Esophagus squamous epithelium (tissue), 5 donors: ENCODE measurements around the gene KRT38. TPM values are rescaled to one million over a fixed set of nuclear protein-coding genes. Genes with fewer than 3 reads are reported as not detected.

Experiments used
- DNase-seq: peaks from one replicate; lab custom pipeline; 2025; lab: John Stamatoyannopoulos, UW
- H3K27ac ChIP-seq, 4 donors: fragments of 200-600 bp; sonication (generic); one replicate each; pipeline ENCODE4 v1.5.1; 2016 to 2019; ENCODE audit warnings: mild to moderate bottlenecking in 1 of 4
- H3K27me3 ChIP-seq, 4 donors: fragments of 200-600 bp; sonication (generic); 1 replicate in 3 of 4; 2 replicates in 1 of 4; pipeline versions ENCODE4 v1.5.1 to v1.6.0; 2017 to 2021; ENCODE audit warnings: antibody characterized with exemption in 1 of 4
- H3K36me3 ChIP-seq, 3 donors: fragments of 200-600 bp; sonication (generic); one replicate each; pipeline ENCODE4 v1.5.1; 2016 to 2019
- H3K4me1 ChIP-seq, 3 donors: fragments of 200-600 bp; sonication (generic); one replicate each; pipeline ENCODE4 v1.5.1; 2017 to 2019
- H3K4me3 ChIP-seq, 4 donors: fragments of 200-600 bp; sonication (generic); 1 replicate in 3 of 4; 2 replicates in 1 of 4; pipeline ENCODE4 v1.5.1; 2016 to 2019; ENCODE audit warnings: mild to moderate bottlenecking in 2 of 4, moderate library complexity in 1 of 4
- H3K9me3 ChIP-seq, 3 donors: fragments of 200-600 bp; sonication (generic); one replicate each; pipeline ENCODE4 v1.5.1; 2016 to 2019
- POLR2A ChIP-seq, 4 donors: fragments of 450-650 bp; IDR thresholded peaks; one replicate each; pipeline ENCODE4 v1.6.1; 2017; ENCODE audit warnings: antibody characterized with exemption in 4 of 4, mild to moderate bottlenecking in 4 of 4, moderate library complexity in 3 of 4
- WGBS, 2 donors: methylation state at CpG; one replicate each; pipeline ENCODE4 v1.1.5; 2018; 5-methylcytosine and 5-hydroxymethylcytosine counted together
- intact Hi-C: fragments of 100-400 bp; cut with DNase I; formaldehyde crosslinking; loops from one replicate; pipeline ENCODE4 v1.15.0; 2022
- total RNA-seq, 4 donors: library from RNA; depleted of rRNA; stranded (reverse); fragments of >200 nt; gene quantifications; one replicate each; pipeline ENCODE4 v1.1.0, GENCODE V29; 2016
- TF ChIP-seq, protein P1 (sequence below), 6 experiments: fragments of 450-650 bp in 4 of 6; fragments of 200-600 bp in 2 of 6; sonication (generic) in 2 of 6; IDR thresholded peaks; one replicate each; pipeline ENCODE4 v1.5.1; 2016 to 2019; ENCODE audit warnings: antibody characterized with exemption in 6 of 6, mild to moderate bottlenecking in 4 of 6, moderate library complexity in 4 of 6
- donor health status: DM: yes; HTN: yes; CAD: no.

The KRT38 gene
- total RNA-seq, 4 donors from 2014 or later, result 0.18 TPM; not detected in 3

DNA sequence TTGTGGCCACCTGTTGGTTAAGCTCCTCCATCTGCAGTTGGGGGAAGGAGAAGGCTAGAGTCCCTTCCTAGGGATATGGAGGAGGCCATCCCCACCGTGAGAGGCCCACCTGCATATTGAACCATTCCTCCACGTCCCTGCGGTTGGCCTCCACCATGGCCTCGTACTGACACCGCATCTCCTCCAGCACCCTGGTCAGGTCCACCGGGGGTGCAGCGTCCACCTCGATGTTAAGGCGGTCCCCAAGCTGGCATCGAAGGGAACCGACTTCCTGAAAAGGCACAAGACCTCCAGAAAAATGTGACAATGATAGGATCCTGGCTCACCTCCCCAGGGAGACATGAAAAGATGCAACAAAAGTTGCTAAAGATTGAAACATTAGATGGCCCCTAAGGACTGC is 23.4 kb upstream of the KRT38 start:
- intact Hi-C loops, result no loop called here
- no peak for DNase-seq
- Histone ChIP-seq H3K27ac (peak overlapping the region in 3 of 4 donors; percentile 17 to 64 (median 60)), H3K4me3 (no peak overlapping the region), H3K9me3 (no peaks in the 10 kb centered on the region), H3K27me3 (no peaks in the 10 kb centered on the region), H3K36me3 (no peaks in the 10 kb centered on the region), H3K4me1 (peaks cover 15 to 72% (median 29%) of the 10 kb centered on the region in 3 donors)
- 83% methylated on average over 9 of the region's 11 CpGs; no CpG with 5 or more reads in 1 of the 2 donors for WGBS, 2 donors
- TF ChIP-seq, protein P1, sequence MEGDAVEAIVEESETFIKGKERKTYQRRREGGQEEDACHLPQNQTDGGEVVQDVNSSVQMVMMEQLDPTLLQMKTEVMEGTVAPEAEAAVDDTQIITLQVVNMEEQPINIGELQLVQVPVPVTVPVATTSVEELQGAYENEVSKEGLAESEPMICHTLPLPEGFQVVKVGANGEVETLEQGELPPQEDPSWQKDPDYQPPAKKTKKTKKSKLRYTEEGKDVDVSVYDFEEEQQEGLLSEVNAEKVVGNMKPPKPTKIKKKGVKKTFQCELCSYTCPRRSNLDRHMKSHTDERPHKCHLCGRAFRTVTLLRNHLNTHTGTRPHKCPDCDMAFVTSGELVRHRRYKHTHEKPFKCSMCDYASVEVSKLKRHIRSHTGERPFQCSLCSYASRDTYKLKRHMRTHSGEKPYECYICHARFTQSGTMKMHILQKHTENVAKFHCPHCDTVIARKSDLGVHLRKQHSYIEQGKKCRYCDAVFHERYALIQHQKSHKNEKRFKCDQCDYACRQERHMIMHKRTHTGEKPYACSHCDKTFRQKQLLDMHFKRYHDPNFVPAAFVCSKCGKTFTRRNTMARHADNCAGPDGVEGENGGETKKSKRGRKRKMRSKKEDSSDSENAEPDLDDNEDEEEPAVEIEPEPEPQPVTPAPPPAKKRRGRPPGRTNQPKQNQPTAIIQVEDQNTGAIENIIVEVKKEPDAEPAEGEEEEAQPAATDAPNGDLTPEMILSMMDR (IDR thresholded peaks at IDR 0.05), result no peak
- no peak for TF ChIP-seq POLR2A (IDR thresholded peaks at IDR 0.05)

GRCh38 chr17:41463746-41464145 is 23.0 kb upstream of the KRT38 start:
- TF ChIP-seq POLR2A (IDR thresholded peaks at IDR 0.05), result no peak
- TF ChIP-seq, protein P1 (IDR thresholded peaks at IDR 0.05), result no peak
- intact Hi-C loops, result no loop called here
- H3K4me3 ChIP-seq, result no peak overlapping the region
- peaks cover 15 to 76% (median 29%) of the 10 kb centered on the region in 3 donors for H3K4me1 ChIP-seq
- no peaks in the 10 kb centered on the region for H3K36me3 ChIP-seq
- no peaks in the 10 kb centered on the region for H3K9me3 ChIP-seq
- peak overlapping the region in 2 of 4 donors; percentile 60 to 64 for H3K27ac ChIP-seq
- no peaks in the 10 kb centered on the region for H3K27me3 ChIP-seq
- WGBS, 2 donors, result 90 to 98% methylated on average over 4 to 5 of the region's 8 CpGs
- no peak for DNase-seq

- no peaks in the 10 kb centered on the region for H3K9me3 ChIP-seq
- H3K27me3 ChIP-seq, result no peaks in the 10 kb centered on the region
- TF ChIP-seq, protein P1 (IDR thresholded peaks at IDR 0.05), result no peak
- TF ChIP-seq POLR2A (IDR thresholded peaks at IDR 0.05), result no peak
- H3K27ac ChIP-seq, result peak overlapping the region in 1 of 4 donors; percentile 3
- H3K4me3 ChIP-seq, result no peak overlapping the region
- intact Hi-C loops, result no loop called here
- WGBS, 2 donors, result 42 to 77% methylated on average over 5 to 11 of the region's 15 CpGs
- H3K36me3 ChIP-seq, result no peaks in the 10 kb centered on the region
- peaks cover 15 to 81% (median 29%) of the 10 kb centered on the region in 3 donors for H3K4me1 ChIP-seq
- no peak for DNase-seq
Observed at GRCh38 chr17:41462705-41463104, 21.9 kb upstream of the KRT38 start.

DNA sequence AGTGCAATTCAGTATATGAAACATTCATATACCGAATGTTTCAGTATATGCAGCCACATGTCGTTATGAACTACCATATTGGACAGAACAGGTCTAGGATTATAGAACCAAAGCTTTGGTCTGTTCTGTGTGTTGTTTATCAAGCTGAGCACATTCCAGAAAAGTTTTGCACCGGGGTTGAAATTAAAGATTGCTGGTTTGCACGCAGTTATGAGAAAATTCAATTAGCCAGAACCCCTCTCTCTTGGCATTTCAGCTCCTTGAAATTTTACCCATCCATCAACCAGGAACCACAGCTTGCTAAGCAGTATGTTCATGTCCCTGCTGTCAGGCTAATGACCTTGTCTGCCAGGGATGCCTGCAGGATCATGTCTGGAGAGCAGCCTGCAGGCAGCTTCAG is 16.9 kb upstream of the KRT38 start:
- DNase-seq, result no peak
- no peak for TF ChIP-seq POLR2A (IDR thresholded peaks at IDR 0.05)
- TF ChIP-seq, protein P1 (IDR thresholded peaks at IDR 0.05), result no peak
- Histone ChIP-seq H3K27ac (peak overlapping the region in 2 of 4 donors; percentile 55 to 73), H3K36me3 (no peaks in the 10 kb centered on the region), H3K4me3 (no peak overlapping the region), H3K4me1 (peaks cover 12 to 63% (median 23%) of the 10 kb centered on the region in 3 donors), H3K9me3 (no peaks in the 10 kb centered on the region), H3K27me3 (no peaks in the 10 kb centered on the region)
- intact Hi-C loops, result no loop called here
- WGBS, 2 donors, result 38 to 42% methylated on average over 4 of the region's 4 CpGs

DNA sequence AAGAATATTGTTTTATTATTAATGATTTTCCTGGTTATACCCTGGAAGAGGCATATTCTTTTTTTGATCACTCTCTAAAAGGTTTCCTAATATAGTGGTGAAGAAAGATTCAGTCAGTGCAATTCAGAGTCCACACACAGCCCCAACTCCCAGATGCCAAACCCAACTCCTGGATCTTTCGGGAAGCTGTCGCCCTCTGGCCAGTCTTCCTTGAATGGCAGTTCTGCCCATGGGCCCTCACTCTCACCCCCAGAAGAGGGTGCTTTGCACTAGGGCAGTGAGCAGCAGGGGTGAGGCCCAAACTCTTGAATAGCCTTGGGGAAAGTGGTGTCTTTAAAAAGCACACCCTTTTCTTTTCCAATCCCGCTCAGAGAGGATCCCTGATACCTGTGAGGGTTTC is 15.4 kb upstream of the KRT38 start:
- 50 to 72% methylated on average over 2 to 3 of the region's 3 CpGs for WGBS, 2 donors
- no peak for TF ChIP-seq POLR2A (IDR thresholded peaks at IDR 0.05)
- TF ChIP-seq, protein P1 (IDR thresholded peaks at IDR 0.05), result peak in 1 of 6 experiments; percentile 30
- Histone ChIP-seq H3K4me1 (peaks cover 12 to 55% (median 23%) of the 10 kb centered on the region in 3 donors), H3K27me3 (no peaks in the 10 kb centered on the region), H3K36me3 (no peaks in the 10 kb centered on the region), H3K27ac (peak overlapping the region in 3 of 4 donors; percentile 44 to 73 (median 55)), H3K4me3 (no peak overlapping the region), H3K9me3 (no peaks in the 10 kb centered on the region)
- intact Hi-C loops, result no loop called here
- no peak for DNase-seq
